Breast epithelium (tissue), 3 donors: Measurements from ENCODE around the gene CDH4.

Experiments used
- CTCF ChIP-seq, 3 donors: fragments of 450-650 bp; IDR thresholded peaks; one replicate each; pipeline ENCODE4 v1.5.1; 2016 to 2017; ENCODE audit warnings: antibody characterized with exemption in 3 of 3, mild to moderate bottlenecking in 3 of 3, moderate library complexity in 3 of 3
- POLR2AphosphoS5 ChIP-seq, 3 donors: sonication (generic); formaldehyde crosslinking; IDR thresholded peaks; one replicate each; pipeline ENCODE4 v1.6.1; 2017; ENCODE audit warnings: antibody characterized with exemption in 3 of 3

GRCh38 chr20:61430228-61430624 is 178.2 kb downstream of the CDH4 start:
- no peak for TF ChIP-seq CTCF (IDR thresholded peaks at IDR 0.05)
- no peak for TF ChIP-seq POLR2AphosphoS5 (IDR thresholded peaks at IDR 0.05)
